BE2C (cell line): Measurements from ENCODE around the gene HMGCS1.

Source experiments
- DNase-seq: peaks from one replicate; pipeline ENCODE4 v3.0.0-alpha.2; 2020
- H3K27me3 ChIP-seq: fragments of 250-450 bp; sonication (Bioruptor Pico); 2 replicates; pipeline ENCODE4 v1.5.1; 2020; ENCODE audit warnings: mild to moderate bottlenecking
- H3K36me3 ChIP-seq: fragments of 250-450 bp; sonication (Bioruptor Pico); 2 replicates; pipeline ENCODE4 v1.5.1; 2020; ENCODE audit warnings: mild to moderate bottlenecking
- H3K4me1 ChIP-seq: fragments of 250-450 bp; sonication (Bioruptor Pico); 2 replicates; pipeline ENCODE4 v1.5.1; 2020
- H3K4me3 ChIP-seq: 2 replicates; pipeline ENCODE4 v1.5.1; 2011; ENCODE audit warnings: low read depth, low read length
- H3K9me3 ChIP-seq: fragments of 250-450 bp; sonication (Bioruptor Pico); 2 replicates; pipeline ENCODE4 v1.5.1; 2020
- TF ChIP-seq, protein P1 (sequence below): IDR thresholded peaks from 2 replicates; pipeline ENCODE4 v1.5.1; 2012; ENCODE audit warnings: mild to moderate bottlenecking, low read depth, low read length

HMGCS1 gene

DNA sequence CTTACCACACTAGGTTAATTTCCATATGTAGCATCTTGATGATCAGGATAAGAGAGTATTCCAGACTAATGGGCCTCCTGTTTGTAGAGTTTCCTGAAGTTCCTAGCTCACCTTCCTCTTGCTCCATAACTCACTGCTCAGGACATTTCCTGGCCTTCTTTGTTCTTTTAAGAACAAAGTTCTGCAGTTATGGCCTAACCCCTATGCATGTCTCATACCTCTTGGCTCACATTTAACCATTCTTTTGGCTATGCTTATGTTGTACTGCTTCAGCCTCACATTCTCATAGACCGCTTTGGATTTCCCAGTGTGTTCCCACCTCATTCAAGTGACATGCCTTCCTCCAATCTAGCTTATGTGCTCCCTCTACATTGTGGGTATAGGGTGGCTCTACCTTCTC is 40.5 kb upstream of the HMGCS1 start:
- Histone ChIP-seq H3K9me3 (no peaks in the 10 kb centered on the region), H3K27me3 (peaks cover 6% of the 10 kb centered on the region), H3K36me3 (no peaks in the 10 kb centered on the region), H3K4me3 (no peak overlapping the region), H3K4me1 (no peaks in the 10 kb centered on the region)
- TF ChIP-seq, protein P1, sequence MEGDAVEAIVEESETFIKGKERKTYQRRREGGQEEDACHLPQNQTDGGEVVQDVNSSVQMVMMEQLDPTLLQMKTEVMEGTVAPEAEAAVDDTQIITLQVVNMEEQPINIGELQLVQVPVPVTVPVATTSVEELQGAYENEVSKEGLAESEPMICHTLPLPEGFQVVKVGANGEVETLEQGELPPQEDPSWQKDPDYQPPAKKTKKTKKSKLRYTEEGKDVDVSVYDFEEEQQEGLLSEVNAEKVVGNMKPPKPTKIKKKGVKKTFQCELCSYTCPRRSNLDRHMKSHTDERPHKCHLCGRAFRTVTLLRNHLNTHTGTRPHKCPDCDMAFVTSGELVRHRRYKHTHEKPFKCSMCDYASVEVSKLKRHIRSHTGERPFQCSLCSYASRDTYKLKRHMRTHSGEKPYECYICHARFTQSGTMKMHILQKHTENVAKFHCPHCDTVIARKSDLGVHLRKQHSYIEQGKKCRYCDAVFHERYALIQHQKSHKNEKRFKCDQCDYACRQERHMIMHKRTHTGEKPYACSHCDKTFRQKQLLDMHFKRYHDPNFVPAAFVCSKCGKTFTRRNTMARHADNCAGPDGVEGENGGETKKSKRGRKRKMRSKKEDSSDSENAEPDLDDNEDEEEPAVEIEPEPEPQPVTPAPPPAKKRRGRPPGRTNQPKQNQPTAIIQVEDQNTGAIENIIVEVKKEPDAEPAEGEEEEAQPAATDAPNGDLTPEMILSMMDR: no peak
- DNase-seq: no peak

DNA sequence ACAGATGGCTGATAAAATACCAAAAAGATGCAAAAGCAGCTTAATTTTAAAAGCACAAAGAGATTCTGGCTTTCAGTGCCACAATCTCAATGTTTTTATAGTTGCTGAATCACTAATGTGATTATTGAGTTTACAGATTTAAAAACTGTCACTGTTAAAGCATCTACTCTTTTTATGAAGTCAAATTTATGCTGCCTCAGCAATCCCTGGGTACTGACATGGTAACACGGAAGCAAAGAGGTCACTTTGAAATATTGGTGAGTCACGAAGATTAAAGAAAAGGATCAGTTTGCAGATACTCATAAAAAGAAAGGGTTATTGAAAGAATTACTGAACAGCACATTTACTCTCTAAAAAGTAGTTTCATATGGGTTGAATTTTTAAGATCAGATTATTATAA is 39.7 kb upstream of the HMGCS1 start:
- TF ChIP-seq, protein P1: no peak
- Histone ChIP-seq H3K4me1 (no peaks in the 10 kb centered on the region), H3K36me3 (no peaks in the 10 kb centered on the region), H3K4me3 (no peak overlapping the region), H3K27me3 (peaks cover 6% of the 10 kb centered on the region), H3K9me3 (no peaks in the 10 kb centered on the region)
- no peak for DNase-seq

DNA sequence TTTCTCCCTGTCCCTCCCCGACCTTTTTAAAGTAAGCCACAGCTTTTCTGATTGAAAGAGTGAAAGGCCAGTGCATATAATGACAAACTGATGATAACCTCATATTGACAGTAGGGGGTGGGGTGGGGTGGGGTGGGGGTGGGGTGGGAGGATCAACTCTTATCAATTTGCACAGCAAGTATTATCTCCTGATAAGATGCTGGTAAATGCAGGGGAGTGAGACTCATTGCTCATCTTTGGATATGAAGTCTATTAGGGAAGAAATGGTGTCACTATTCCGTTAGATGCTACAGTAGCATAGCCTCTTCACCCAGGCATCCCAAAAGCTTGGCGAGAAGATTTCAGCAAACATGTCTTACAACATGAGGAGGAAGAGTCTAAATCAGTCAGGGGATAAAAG is 38.9 kb upstream of the HMGCS1 start:
- Histone ChIP-seq H3K4me1 (no peaks in the 10 kb centered on the region), H3K27me3 (peaks cover 6% of the 10 kb centered on the region), H3K9me3 (no peaks in the 10 kb centered on the region), H3K36me3 (no peaks in the 10 kb centered on the region), H3K4me3 (no peak overlapping the region)
- TF ChIP-seq, protein P1: no peak
- no peak for DNase-seq

DNA sequence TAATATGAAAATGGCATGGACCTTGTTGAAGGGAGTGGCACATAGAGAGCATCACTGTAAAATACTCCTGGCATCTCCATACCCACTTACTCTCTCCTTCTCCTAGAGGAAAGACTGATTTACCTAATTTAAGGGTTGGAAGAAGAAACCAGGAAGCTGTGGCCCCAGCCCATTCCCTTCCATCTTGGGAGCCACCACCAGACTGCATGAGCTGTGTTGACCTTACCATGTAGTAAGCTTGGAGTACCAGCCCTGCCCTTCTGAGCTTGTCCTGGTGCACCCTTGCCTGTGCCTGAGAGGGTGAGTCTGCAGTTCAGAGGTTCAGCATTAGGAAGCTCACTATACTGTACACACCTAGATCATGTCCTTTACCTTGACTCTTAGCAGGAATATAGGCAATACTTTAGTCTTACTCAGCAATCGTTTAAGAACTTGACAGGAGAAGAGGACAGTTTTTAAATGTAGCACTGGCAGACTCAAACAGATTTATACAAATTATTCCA is 35.7 kb upstream of the HMGCS1 start:
- Histone ChIP-seq H3K36me3 (no peaks in the 10 kb centered on the region), H3K4me1 (no peaks in the 10 kb centered on the region), H3K4me3 (no peak overlapping the region), H3K9me3 (no peaks in the 10 kb centered on the region), H3K27me3 (peaks cover 6% of the 10 kb centered on the region)
- DNase-seq: no peak
- TF ChIP-seq, protein P1: no peak

DNA sequence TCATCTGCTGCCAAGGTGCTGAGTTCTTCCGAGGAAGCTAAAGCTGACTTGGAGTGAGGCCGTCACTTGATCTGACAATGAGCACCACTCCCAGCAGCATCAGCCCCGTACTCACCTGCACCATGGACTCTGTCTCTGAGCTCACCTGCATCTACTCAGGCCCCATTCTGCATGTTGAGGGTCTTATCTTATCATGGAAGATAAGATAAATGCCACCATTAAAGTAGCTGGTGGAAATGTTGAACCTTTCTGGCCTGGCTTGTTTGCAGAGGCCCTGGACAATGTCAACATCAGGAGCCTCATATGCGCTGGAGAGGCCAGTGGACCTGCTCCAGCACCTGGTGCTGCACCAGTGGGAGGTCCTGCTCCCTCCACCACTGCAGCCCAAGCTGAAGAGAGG is 35.0 kb upstream of the HMGCS1 start:
- Histone ChIP-seq H3K36me3 (no peaks in the 10 kb centered on the region), H3K4me1 (no peaks in the 10 kb centered on the region), H3K27me3 (peaks cover 6% of the 10 kb centered on the region; the same call in 1 of the 2 replicates), H3K4me3 (no peak overlapping the region), H3K9me3 (no peaks in the 10 kb centered on the region)
- TF ChIP-seq, protein P1: no peak
- no peak for DNase-seq

DNA sequence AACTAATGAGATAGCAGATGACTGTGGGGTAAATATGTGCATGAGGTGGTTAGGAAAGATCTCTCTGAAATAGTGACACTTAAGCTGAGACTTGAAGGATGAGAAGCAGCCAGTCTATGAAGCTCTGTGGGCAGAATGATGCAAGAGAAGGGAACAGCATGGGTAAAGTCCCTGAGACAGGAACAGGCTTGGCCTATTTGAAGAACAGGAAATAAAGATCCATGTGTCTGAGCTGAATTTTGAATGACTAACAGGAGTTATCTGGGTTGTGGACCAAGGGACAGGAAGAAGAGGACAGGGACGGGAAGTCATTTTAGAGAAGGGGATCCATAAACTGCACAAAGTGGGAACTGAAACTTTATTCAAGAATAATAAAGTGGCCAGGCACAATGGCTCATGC is 25.6 kb upstream of the HMGCS1 start:
- Histone ChIP-seq H3K27me3 (no peaks in the 10 kb centered on the region), H3K4me1 (no peaks in the 10 kb centered on the region), H3K4me3 (no peak overlapping the region), H3K36me3 (no peaks in the 10 kb centered on the region), H3K9me3 (no peaks in the 10 kb centered on the region)
- TF ChIP-seq, protein P1: no peak
- DNase-seq: no peak
